GM19193 (cell line): ENCODE results near the gene ABCC6.

Experiments used
- POLR2A ChIP-seq: IDR thresholded peaks from 4 replicates; pipeline ENCODE4 v1.6.1; 2011; ENCODE audit not compliant: insufficient read depth, insufficient read length; ENCODE audit errors: extremely low read depth

The ABCC6 gene

GRCh38 chr16:16118337-16118736 is 105.0 kb downstream of the ABCC6 start:
- TF ChIP-seq POLR2A = no peak

- TF ChIP-seq POLR2A = no peak
Observed at GRCh38 chr16:16116841-16117240, 106.5 kb downstream of the ABCC6 start.

DNA sequence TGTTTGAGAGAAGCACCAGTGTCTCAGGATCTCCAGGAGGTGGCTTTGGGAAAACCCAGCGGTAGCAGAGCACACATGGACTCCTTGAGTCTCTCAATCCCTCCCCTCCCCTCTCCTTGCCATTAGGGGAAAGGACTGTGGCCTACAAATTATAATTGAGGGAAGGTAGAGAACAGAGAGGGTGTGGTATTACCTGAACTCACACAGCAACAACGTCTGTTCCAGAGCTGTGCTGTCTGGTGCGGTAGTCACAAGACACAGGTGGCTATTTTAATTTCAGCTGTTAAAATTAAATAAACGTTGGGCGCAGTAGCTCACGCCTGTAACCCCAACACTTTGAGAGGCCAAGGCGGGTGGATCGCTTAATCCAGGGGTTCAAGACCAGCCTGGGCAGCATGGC is 110.2 kb downstream of the ABCC6 start:
- no peak for TF ChIP-seq POLR2A

- no peak for TF ChIP-seq POLR2A
Observed at GRCh38 chr16:16112450-16113053, 110.7 kb downstream of the ABCC6 start.

- no peak for TF ChIP-seq POLR2A
Observed at GRCh38 chr16:16111639-16112038, 111.7 kb downstream of the ABCC6 start.

DNA sequence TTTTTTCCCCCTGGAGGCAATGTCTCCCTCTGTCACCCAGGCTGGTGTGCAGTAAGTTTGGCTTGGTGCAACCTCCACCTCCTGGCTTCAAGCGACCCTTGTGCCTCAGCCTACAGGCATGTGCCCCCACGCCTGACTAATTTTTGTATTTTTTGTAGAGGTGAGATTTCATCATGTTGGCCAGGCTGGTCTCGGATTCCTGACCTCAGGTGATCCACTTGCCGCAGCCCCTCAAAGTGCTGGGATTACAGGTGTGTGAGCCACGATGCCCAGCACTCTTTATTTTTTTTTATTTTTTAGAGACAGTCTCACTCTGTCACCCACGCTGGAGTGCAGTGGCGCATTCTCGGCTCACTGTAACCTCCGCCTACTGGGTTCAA is 113.2 kb downstream of the ABCC6 start:
- no peak for TF ChIP-seq POLR2A

DNA sequence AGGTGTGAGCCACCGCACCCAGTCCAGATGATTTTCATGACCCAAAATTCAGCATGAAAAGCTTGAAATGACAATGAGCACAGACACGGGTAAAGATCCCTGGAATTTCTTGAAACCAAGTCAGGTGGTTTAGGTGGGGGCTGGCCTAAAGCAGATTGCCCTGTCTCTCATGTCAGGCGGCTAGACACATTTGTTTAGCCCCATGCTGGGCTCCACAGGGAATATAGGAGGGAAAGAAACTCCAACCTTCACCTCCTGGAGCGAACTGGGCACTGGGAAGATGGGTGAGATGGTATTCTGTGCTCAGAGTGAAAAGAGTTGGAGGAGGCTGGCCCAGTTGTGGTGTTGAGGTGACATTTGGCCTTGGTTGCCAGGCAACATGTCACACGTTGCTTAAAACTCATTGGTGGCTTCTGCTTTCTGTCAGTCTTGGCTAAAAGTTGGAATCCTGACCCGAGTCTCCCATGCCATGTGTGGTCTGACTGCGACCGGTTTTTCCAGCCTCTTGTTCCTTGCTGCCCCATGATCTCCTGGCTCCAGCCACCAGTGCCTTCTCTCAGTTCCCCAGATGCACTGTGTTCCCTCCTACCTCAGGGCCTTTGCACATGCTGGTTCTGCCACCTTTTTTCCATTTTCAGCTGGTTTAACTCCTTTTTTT is 113.7 kb downstream of the ABCC6 start:
- TF ChIP-seq POLR2A = no peak

- no peak for TF ChIP-seq POLR2A
Observed at GRCh38 chr16:16108759-16109158, 114.5 kb downstream of the ABCC6 start.

DNA sequence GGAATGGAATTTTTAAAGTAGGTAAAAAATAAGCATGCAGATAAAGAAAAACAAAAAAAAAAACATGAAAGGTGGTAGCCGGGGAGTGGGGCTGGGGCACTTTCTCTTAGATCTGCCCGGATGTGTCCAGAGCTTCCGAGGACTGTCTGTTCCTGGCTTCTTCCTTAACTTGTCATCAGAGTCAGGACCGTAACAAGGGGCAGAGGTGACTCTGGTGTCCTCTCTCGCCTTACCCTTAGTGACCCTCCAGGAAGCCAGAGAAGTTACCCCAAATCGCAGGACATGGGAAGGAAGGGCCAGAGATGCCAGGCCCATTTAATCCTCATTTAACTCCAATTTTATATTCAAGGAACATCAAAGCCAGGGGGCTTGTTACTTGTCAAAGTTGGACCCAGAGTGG is 115.5 kb downstream of the ABCC6 start:
- no peak for TF ChIP-seq POLR2A

DNA sequence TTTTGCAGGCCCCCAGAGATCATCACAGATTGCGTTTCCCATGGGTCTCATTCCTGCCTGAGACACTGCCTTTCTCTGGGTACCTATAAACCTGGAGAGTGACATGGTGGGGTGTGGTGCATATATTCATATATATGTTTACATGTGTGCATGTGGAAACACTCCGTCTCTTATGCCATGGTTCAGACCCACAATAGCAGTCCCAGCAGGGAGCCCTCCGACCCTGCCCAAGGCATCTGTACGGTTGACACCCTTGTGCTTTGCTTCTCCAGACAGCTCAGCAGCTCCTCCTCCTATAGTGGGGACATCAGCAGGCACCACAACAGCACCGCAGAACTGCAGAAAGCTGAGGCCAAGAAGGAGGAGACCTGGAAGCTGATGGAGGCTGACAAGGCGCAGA is 116.8 kb downstream of the ABCC6 start:
- no peak for TF ChIP-seq POLR2A

- TF ChIP-seq POLR2A = no peak
Observed at GRCh38 chr16:16105646-16106045, 117.6 kb downstream of the ABCC6 start.

- no peak for TF ChIP-seq POLR2A
Observed at GRCh38 chr16:16102738-16103137, 120.6 kb downstream of the ABCC6 start.

DNA sequence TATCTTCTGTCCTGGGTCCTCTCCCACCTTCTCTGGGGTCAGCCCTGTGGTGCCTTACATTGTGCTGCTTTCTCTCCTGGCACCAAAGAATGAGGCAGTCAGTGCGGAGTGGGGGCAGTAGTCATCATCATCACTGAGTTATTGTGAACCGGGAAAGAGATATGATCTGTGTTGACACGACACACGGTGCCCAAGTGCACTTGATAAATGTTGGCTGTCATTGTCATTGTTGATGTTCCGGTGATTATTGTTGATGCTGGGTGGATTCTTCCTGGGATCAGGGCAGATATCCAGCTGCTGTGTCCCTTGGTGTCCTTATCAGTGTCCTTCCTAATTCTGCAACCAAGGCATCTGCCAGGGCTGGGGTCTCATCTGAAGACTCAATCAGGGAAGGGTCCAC is 121.7 kb downstream of the ABCC6 start:
- TF ChIP-seq POLR2A = no peak

- no peak for TF ChIP-seq POLR2A
Observed at GRCh38 chr16:16100631-16101030, 122.7 kb downstream of the ABCC6 start.

DNA sequence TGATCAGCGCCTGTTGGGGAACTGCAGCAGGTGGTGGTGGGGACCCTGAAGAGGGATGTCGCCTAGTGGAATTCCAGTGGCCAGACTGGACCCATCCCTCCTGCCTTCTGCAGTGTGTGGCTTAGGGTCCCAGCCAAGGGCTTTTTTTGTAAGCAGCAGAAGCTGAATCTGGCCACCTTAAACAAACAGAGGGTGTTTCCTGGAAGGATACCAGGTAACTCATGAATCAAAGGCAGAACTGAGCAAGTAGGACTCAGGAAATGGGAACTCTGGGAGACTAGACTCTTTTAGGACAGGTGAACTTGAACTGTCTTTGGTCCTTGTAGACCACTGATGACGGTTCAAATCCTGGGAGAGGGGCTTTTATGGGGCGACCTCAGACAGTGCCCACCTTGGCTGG is 124.0 kb downstream of the ABCC6 start:
- no peak for TF ChIP-seq POLR2A
